ENCODE results near the gene ARID3A.

Gene ARID3A

GRCh38 chr19:920051-920864 lies 5.6 kb upstream of the ARID3A start:
- TF ChIP-seq, protein P1, sequence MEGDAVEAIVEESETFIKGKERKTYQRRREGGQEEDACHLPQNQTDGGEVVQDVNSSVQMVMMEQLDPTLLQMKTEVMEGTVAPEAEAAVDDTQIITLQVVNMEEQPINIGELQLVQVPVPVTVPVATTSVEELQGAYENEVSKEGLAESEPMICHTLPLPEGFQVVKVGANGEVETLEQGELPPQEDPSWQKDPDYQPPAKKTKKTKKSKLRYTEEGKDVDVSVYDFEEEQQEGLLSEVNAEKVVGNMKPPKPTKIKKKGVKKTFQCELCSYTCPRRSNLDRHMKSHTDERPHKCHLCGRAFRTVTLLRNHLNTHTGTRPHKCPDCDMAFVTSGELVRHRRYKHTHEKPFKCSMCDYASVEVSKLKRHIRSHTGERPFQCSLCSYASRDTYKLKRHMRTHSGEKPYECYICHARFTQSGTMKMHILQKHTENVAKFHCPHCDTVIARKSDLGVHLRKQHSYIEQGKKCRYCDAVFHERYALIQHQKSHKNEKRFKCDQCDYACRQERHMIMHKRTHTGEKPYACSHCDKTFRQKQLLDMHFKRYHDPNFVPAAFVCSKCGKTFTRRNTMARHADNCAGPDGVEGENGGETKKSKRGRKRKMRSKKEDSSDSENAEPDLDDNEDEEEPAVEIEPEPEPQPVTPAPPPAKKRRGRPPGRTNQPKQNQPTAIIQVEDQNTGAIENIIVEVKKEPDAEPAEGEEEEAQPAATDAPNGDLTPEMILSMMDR (conservative IDR thresholded peaks at IDR 0.05; ENCODE audit: low read length), result no peak
- TF ChIP-seq EZH2phosphoT487 (IDR thresholded peaks at IDR 0.05; ENCODE audit: borderline replicate concordance), result no peak
- Histone ChIP-seq H3K9me2 (replicated peaks; ENCODE audit: low read depth, low read length) (no peaks in the 10 kb centered on the region), H3K9me3 (ENCODE audit: insufficient read depth, low read depth, low read length) (no peaks in the 10 kb centered on the region), H3K36me3 (ENCODE audit: insufficient read depth, low read length) (no peaks in the 10 kb centered on the region), H2AFZ (ENCODE audit: low read length) (no peak overlapping the region), H4K20me1 (ENCODE audit: insufficient read depth, low read length, poor library complexity, severe bottlenecking) (no peaks in the 10 kb centered on the region), H3K4me3 (ENCODE audit: low read length, poor library complexity, severe bottlenecking) (no peak overlapping the region), H3K9ac (ENCODE audit: low read depth, low read length, poor library complexity, severe bottlenecking) (no peak overlapping the region), H3K4me2 (ENCODE audit: low read depth, low read length, poor library complexity, severe bottlenecking) (peak overlapping the region; percentile 31), H3F3A (ENCODE audit: low read depth) (no peaks in the 10 kb centered on the region), H3K4me1 (ENCODE audit: insufficient read depth, low read length, poor library complexity, severe bottlenecking) (peaks cover 2% of the 10 kb centered on the region), H3K79me2 (ENCODE audit: insufficient read depth, low read length) (no peaks in the 10 kb centered on the region), H3K27me3 (ENCODE audit: insufficient read depth, low read length, poor library complexity, severe bottlenecking) (no peaks in the 10 kb centered on the region)

- Histone ChIP-seq H3K9me2 (replicated peaks; ENCODE audit: low read depth, low read length) (no peaks in the 10 kb centered on the region), H3K4me1 (ENCODE audit: insufficient read depth, low read length, poor library complexity, severe bottlenecking) (peaks cover 2% of the 10 kb centered on the region), H3K4me3 (ENCODE audit: low read length, poor library complexity, severe bottlenecking) (peak overlapping the region; percentile 100), H4K20me1 (ENCODE audit: insufficient read depth, low read length, poor library complexity, severe bottlenecking) (peaks cover 4% of the 10 kb centered on the region), H3K9ac (ENCODE audit: low read depth, low read length, poor library complexity, severe bottlenecking) (peak overlapping the region; percentile 98), H3K9me3 (ENCODE audit: insufficient read depth, low read depth, low read length) (no peaks in the 10 kb centered on the region), H3F3A (ENCODE audit: low read depth) (no peaks in the 10 kb centered on the region), H3K4me2 (ENCODE audit: low read depth, low read length, poor library complexity, severe bottlenecking) (peak overlapping the region; percentile 92), H3K79me2 (ENCODE audit: insufficient read depth, low read length) (peaks cover 31% of the 10 kb centered on the region), H2AFZ (ENCODE audit: low read length) (peak overlapping the region; percentile 93), H3K27me3 (ENCODE audit: insufficient read depth, low read length, poor library complexity, severe bottlenecking) (peaks cover 5% of the 10 kb centered on the region), H3K36me3 (ENCODE audit: insufficient read depth, low read length) (no peaks in the 10 kb centered on the region)
- TF ChIP-seq EZH2phosphoT487 (IDR thresholded peaks at IDR 0.05; ENCODE audit: borderline replicate concordance), result no peak
- TF ChIP-seq, protein P1 (conservative IDR thresholded peaks at IDR 0.05; ENCODE audit: low read length), result no peak
These were observed 1.2 kb upstream of the ARID3A start for GRCh38 chr19:924553-925086.

DNA sequence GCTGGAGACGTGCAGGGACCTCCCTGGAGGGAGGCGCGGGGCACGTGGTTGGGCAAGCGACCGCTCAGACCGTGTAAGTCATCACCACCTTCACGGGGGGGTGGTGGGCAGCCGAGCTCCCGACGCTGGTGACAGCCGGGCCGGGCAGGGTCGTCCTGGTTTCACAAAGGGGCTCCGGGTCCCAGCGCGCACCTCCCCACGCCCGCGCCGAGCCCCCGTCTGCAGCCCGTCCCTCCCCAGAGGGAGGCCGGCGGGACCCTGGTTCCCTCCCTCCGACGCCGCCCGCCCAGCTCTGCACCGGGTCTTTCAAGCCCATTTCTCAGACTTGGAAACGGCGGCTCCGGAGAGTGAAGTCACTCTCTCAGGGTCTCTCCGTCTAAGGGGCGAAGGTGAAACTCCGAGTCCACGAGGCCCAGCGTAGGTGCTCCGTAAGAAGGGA lies 729 bp upstream of the ARID3A start:
- H3K4me2 ChIP-seq (ENCODE audit: low read depth, low read length, poor library complexity, severe bottlenecking), result peak overlapping the region; percentile 92
- no peaks in the 10 kb centered on the region for H3K9me3 ChIP-seq (ENCODE audit: insufficient read depth, low read depth, low read length)
- H3K27me3 ChIP-seq (ENCODE audit: insufficient read depth, low read length, poor library complexity, severe bottlenecking), result peaks cover 5% of the 10 kb centered on the region
- peaks cover 31% of the 10 kb centered on the region for H3K79me2 ChIP-seq (ENCODE audit: insufficient read depth, low read length)
- H3K4me3 ChIP-seq (ENCODE audit: low read length, poor library complexity, severe bottlenecking), result peak overlapping the region; percentile 100
- H2AFZ ChIP-seq (ENCODE audit: low read length), result peak overlapping the region; percentile 93
- H4K20me1 ChIP-seq (ENCODE audit: insufficient read depth, low read length, poor library complexity, severe bottlenecking), result peaks cover 4% of the 10 kb centered on the region
- H3K36me3 ChIP-seq (ENCODE audit: insufficient read depth, low read length), result no peaks in the 10 kb centered on the region
- H3K4me1 ChIP-seq (ENCODE audit: insufficient read depth, low read length, poor library complexity, severe bottlenecking), result peaks cover 2% of the 10 kb centered on the region
- TF ChIP-seq, protein P1 (conservative IDR thresholded peaks at IDR 0.05; ENCODE audit: low read length), result no peak
- no peak for TF ChIP-seq EZH2phosphoT487 (IDR thresholded peaks at IDR 0.05; ENCODE audit: borderline replicate concordance)
- H3K9me2 ChIP-seq (replicated peaks; ENCODE audit: low read depth, low read length), result no peaks in the 10 kb centered on the region
- no peaks in the 10 kb centered on the region for H3F3A ChIP-seq (ENCODE audit: low read depth)
- peak overlapping the region; percentile 98 for H3K9ac ChIP-seq (ENCODE audit: low read depth, low read length, poor library complexity, severe bottlenecking)

All from Loucy (cell line).